Measurements from ENCODE around the gene CEMIP.

CEMIP gene

DNA sequence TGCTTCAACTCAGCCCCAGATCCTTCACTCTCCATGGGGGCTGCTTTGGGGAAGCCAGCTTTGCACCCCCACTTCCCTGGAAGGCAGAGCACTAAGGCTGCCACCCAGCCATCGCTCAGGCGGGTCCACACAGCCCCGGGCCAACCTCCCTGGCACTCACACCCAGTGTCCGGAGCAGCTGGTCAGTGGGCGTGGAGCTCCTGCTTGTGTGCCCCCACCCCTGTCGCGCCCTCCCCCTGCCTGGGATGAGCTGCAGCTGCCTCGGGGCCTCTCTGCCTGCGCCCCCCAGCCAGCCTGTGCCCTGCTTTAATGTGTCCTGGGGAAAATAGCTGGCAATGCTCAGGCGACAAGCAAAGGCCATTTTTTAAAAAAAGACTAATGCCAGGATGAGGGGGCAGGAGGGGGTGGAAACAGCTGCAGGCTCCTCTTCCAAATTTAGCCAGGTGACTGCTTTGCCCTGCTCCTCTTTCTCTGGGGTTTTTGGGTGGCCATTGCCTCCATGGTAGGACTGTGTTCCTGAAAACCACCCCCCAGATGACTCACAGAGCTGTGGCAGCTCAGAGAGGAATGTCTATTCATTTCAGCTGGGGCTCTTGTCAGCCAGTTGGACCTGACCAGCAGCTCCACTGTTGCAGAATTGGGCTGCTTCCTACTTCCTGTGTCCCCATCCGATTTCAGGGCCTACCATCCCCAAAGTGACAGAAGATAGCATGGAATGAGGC, 65.0 kb downstream of the CEMIP start:
- Mint-ChIP-seq H3K27ac (no peak overlapping the region), H3K9me3 (no peaks in the 10 kb centered on the region), H3K36me3 (ENCODE audit: low read depth) (no peaks in the 10 kb centered on the region), H3K4me1 (ENCODE audit: low read depth) (no peaks in the 10 kb centered on the region), H3K4me3 (no peak overlapping the region), H3K27me3 (ENCODE audit: low read depth) (peaks cover 16% of the 10 kb centered on the region)
- no peak for DNase-seq (ENCODE audit: low spot score)

DNA sequence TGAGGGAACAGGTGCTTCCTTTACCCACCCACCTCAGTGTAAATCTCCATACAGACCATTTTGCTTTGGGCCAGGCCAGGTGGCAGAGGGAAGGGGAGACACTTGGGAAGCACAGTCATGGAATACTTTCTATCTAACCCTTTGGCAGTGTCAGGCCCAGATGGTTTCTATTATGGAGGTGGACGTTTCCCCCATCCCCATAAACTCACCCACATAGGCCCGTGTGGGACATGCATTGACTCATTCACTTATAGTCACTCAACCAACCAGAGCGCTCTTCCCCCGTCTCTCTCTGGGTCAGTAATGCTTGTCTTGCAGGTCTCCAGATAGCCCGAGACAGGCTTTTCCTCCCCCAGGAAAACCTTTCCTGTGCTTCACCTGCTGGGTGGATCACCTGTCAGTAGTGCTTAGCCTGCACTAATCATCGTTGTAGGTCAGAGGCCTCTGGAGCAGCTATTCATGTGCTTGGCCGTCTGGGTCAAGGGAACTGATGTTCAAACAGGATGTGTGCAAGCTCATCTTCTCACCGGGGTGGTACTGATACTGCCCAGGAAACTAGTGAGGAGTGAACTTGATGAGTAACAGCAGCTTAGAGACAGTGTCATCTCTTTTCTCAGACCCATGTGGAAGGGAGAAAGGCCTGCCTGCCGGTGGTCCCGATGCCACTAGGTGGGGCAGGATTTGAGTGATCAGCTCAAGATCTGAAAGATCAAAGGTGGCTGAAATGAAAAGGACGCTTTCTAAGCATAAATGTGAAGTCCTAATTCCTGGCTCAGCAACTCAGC, 67.1 kb downstream of the CEMIP start:
- no peaks in the 10 kb centered on the region for H3K36me3 Mint-ChIP-seq (ENCODE audit: low read depth)
- no peak overlapping the region for H3K27ac Mint-ChIP-seq
- no peaks in the 10 kb centered on the region for H3K9me3 Mint-ChIP-seq
- H3K4me1 Mint-ChIP-seq (ENCODE audit: low read depth): peaks cover 5% of the 10 kb centered on the region
- H3K4me3 Mint-ChIP-seq: no peak overlapping the region
- DNase-seq (ENCODE audit: low spot score): no peak
- H3K27me3 Mint-ChIP-seq (ENCODE audit: low read depth): peaks cover 21% of the 10 kb centered on the region

- Mint-ChIP-seq H3K27ac (no peak overlapping the region), H3K36me3 (ENCODE audit: low read depth) (no peaks in the 10 kb centered on the region), H3K4me3 (no peak overlapping the region), H3K9me3 (no peaks in the 10 kb centered on the region), H3K4me1 (ENCODE audit: low read depth) (peaks cover 8% of the 10 kb centered on the region), H3K27me3 (ENCODE audit: low read depth) (peaks cover 18% of the 10 kb centered on the region)
- no peak for DNase-seq (ENCODE audit: low spot score)
These were observed 70.1 kb downstream of the CEMIP start for GRCh38 chr15:80849308-80849707.

DNA sequence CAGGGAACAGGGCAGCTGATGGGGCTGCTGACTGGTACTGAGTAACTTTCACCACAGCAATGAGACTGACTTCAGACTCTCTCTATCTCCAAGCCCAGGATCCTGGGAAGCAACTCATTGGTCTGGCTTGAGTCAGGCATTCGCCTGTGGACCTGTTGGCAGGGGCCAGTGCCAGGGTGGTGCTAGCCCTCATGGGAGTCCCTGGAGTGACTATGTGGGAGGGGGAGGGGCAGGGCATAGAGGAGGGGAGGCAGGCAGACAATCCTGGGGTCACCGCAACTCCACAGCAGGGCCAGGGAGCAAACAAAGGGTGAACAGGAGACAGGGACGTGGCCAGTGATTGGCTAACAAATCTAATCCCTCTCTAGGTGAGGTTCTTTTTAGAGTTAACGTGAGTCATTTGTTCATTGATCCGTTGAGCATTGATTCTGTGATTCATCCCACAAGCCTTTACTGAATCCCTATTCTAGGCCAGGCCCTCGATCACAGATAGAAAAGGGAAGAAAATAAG, 71.8 kb downstream of the CEMIP start:
- no peaks in the 10 kb centered on the region for H3K9me3 Mint-ChIP-seq
- peaks cover 17% of the 10 kb centered on the region for H3K27me3 Mint-ChIP-seq (ENCODE audit: low read depth)
- H3K4me3 Mint-ChIP-seq: no peak overlapping the region
- H3K36me3 Mint-ChIP-seq (ENCODE audit: low read depth): no peaks in the 10 kb centered on the region
- H3K27ac Mint-ChIP-seq: no peak overlapping the region
- no peak for DNase-seq (ENCODE audit: low spot score)
- H3K4me1 Mint-ChIP-seq (ENCODE audit: low read depth): peaks cover 8% of the 10 kb centered on the region

DNA sequence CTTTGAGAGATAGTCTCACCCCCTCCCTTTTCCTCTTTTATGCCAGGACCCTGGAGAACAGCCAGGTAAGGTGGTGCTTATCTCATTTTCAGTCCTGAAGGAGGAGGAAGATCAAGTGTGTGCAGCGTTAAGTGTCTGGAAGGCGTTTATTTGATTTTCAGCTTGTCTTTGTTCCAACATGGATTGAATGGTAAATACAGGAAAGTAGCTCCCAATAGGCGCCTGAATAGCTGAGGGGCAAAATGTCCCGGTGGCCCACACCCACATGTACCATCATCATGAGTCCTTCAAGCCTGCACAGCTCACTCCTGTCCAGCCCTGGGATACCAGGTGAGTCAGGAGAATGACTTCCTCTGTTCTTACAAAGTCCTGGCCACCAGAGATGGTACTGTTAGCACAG, 73.5 kb downstream of the CEMIP start:
- no peaks in the 10 kb centered on the region for H3K36me3 Mint-ChIP-seq (ENCODE audit: low read depth)
- no peak overlapping the region for H3K4me3 Mint-ChIP-seq
- H3K9me3 Mint-ChIP-seq: no peaks in the 10 kb centered on the region
- H3K27ac Mint-ChIP-seq: no peak overlapping the region
- peaks cover 21% of the 10 kb centered on the region for H3K4me1 Mint-ChIP-seq (ENCODE audit: low read depth)
- H3K27me3 Mint-ChIP-seq (ENCODE audit: low read depth): peaks cover 11% of the 10 kb centered on the region
- DNase-seq (ENCODE audit: low spot score): no peak

GRCh38 chr15:80854104-80854503, 74.9 kb downstream of the CEMIP start:
- H3K4me3 Mint-ChIP-seq: no peak overlapping the region
- peaks cover 11% of the 10 kb centered on the region for H3K27me3 Mint-ChIP-seq (ENCODE audit: low read depth)
- peaks cover 25% of the 10 kb centered on the region for H3K4me1 Mint-ChIP-seq (ENCODE audit: low read depth)
- no peaks in the 10 kb centered on the region for H3K36me3 Mint-ChIP-seq (ENCODE audit: low read depth)
- H3K9me3 Mint-ChIP-seq: no peaks in the 10 kb centered on the region
- H3K27ac Mint-ChIP-seq: no peak overlapping the region
- DNase-seq (ENCODE audit: low spot score): no peak

GRCh38 chr15:80855206-80855605, 76.0 kb downstream of the CEMIP start:
- Mint-ChIP-seq H3K27me3 (ENCODE audit: low read depth) (peaks cover 6% of the 10 kb centered on the region), H3K9me3 (no peaks in the 10 kb centered on the region), H3K27ac (no peak overlapping the region)

GRCh38 chr15:80856400-80856799, 77.2 kb downstream of the CEMIP start:
- H3K9me3 Mint-ChIP-seq: no peaks in the 10 kb centered on the region
- H3K4me1 Mint-ChIP-seq (ENCODE audit: low read depth): peaks cover 20% of the 10 kb centered on the region
- no peak overlapping the region for H3K27ac Mint-ChIP-seq
- no peaks in the 10 kb centered on the region for H3K36me3 Mint-ChIP-seq (ENCODE audit: low read depth)
- peaks cover 8% of the 10 kb centered on the region for H3K27me3 Mint-ChIP-seq (ENCODE audit: low read depth)
- no peak overlapping the region for H3K4me3 Mint-ChIP-seq
- no peak for DNase-seq (ENCODE audit: low spot score)

More at GRCh38 chr15:80855206-80855605, 76.0 kb downstream of the CEMIP start:
- Mint-ChIP-seq H3K36me3 (ENCODE audit: low read depth) (no peaks in the 10 kb centered on the region), H3K4me3 (no peak overlapping the region), H3K4me1 (ENCODE audit: low read depth) (peaks cover 20% of the 10 kb centered on the region)
- DNase-seq (ENCODE audit: low spot score): no peak

GRCh38 chr15:80856809-80857377, 77.7 kb downstream of the CEMIP start:
- no peak for DNase-seq (ENCODE audit: low spot score)
- Mint-ChIP-seq H3K9me3 (no peaks in the 10 kb centered on the region), H3K27me3 (ENCODE audit: low read depth) (peaks cover 4% of the 10 kb centered on the region), H3K36me3 (ENCODE audit: low read depth) (no peaks in the 10 kb centered on the region), H3K4me3 (no peak overlapping the region), H3K27ac (peak overlapping the region; percentile 11), H3K4me1 (ENCODE audit: low read depth) (peaks cover 17% of the 10 kb centered on the region)

DNA sequence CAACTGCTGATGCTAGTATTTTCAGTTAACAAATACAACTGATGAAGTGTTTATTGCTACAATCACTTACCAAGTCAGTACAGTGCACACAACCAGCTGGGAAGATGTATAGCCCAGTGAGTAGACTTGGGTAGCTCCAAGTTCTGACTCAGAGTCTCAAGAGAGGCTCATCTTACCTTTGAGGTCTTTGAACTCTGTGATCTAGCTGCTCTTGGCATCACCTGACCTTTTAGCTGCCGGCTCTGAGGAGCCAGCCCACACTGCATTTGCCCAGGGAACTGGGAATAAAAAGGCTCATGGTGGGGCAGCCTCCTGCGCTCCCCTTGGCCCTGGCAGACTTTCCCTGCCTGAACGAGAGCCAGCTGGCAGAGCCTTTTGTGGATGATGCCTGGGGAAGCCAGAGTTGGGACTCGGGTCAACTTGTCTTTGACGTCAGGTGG, 82.6 kb downstream of the CEMIP start:
- Mint-ChIP-seq H3K27me3 (ENCODE audit: low read depth) (peaks cover 3% of the 10 kb centered on the region), H3K9me3 (no peaks in the 10 kb centered on the region), H3K4me3 (no peak overlapping the region), H3K4me1 (ENCODE audit: low read depth) (peaks cover 12% of the 10 kb centered on the region), H3K36me3 (ENCODE audit: low read depth) (no peaks in the 10 kb centered on the region), H3K27ac (no peak overlapping the region)
- no peak for DNase-seq (ENCODE audit: low spot score)

DNA sequence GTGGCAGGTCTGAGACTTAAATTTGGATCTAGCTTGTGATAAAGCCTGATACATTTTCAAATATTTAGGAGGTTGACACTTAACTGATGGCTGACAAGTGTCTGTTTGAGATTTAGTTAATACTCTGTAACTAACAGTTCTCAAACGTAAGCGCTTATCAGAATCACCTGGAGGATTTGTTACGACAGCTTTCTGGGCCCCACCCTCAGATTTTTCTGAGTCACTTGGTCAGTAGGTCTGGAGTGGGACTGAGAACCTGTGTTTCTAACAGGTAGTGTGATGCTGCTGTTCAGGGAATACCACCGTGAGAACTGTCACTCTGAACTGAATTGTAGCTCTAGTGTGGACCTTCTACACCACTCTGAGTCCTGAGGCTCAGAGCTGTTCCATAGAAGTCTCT, 85.5 kb downstream of the CEMIP start:
- H3K4me3 Mint-ChIP-seq: no peak overlapping the region
- no peaks in the 10 kb centered on the region for H3K36me3 Mint-ChIP-seq (ENCODE audit: low read depth)
- no peaks in the 10 kb centered on the region for H3K4me1 Mint-ChIP-seq (ENCODE audit: low read depth)
- peaks cover 3% of the 10 kb centered on the region for H3K27me3 Mint-ChIP-seq (ENCODE audit: low read depth)
- no peaks in the 10 kb centered on the region for H3K9me3 Mint-ChIP-seq
- H3K27ac Mint-ChIP-seq: no peak overlapping the region
- DNase-seq (ENCODE audit: low spot score): no peak

GRCh38 chr15:80866936-80867335, 87.8 kb downstream of the CEMIP start:
- no peak for DNase-seq (ENCODE audit: low spot score)
- no peak overlapping the region for H3K4me3 Mint-ChIP-seq
- no peaks in the 10 kb centered on the region for H3K36me3 Mint-ChIP-seq (ENCODE audit: low read depth)
- H3K27me3 Mint-ChIP-seq (ENCODE audit: low read depth): no peaks in the 10 kb centered on the region
- no peak overlapping the region for H3K27ac Mint-ChIP-seq
- no peaks in the 10 kb centered on the region for H3K9me3 Mint-ChIP-seq
- no peaks in the 10 kb centered on the region for H3K4me1 Mint-ChIP-seq (ENCODE audit: low read depth)

- DNase-seq (ENCODE audit: low spot score): no peak
- Mint-ChIP-seq H3K27me3 (ENCODE audit: low read depth) (no peaks in the 10 kb centered on the region), H3K36me3 (ENCODE audit: low read depth) (no peaks in the 10 kb centered on the region), H3K4me3 (no peak overlapping the region), H3K4me1 (ENCODE audit: low read depth) (no peaks in the 10 kb centered on the region), H3K9me3 (no peaks in the 10 kb centered on the region), H3K27ac (no peak overlapping the region)
These were observed 91.2 kb downstream of the CEMIP start for GRCh38 chr15:80870366-80870765.

DNA sequence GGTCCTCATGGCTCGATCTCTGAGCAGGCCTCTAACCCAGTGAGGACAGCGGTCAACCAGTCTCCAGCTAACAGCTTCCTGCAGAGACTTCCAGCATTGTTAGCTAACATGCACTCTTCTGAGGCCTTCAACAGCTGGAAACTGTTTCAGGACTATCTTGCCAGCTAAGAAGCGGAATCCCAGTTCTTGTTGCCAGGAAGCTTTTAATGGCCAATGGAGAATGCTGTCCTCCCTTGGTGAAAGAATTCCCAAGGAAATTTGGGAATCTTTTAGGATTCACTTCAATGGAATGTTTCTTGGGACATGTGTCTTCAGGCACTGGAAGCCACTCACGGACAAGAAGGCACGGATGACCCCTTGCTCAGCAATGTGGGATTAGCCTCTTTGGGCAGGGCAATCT, 91.7 kb downstream of the CEMIP start:
- no peaks in the 10 kb centered on the region for H3K36me3 Mint-ChIP-seq (ENCODE audit: low read depth)
- no peaks in the 10 kb centered on the region for H3K27me3 Mint-ChIP-seq (ENCODE audit: low read depth)
- no peak overlapping the region for H3K27ac Mint-ChIP-seq
- no peaks in the 10 kb centered on the region for H3K4me1 Mint-ChIP-seq (ENCODE audit: low read depth)
- H3K4me3 Mint-ChIP-seq: no peak overlapping the region
- H3K9me3 Mint-ChIP-seq: no peaks in the 10 kb centered on the region
- DNase-seq (ENCODE audit: low spot score): no peak
